Ectodermal cell (in vitro differentiated cells): ENCODE results near the gene MEF2C.

Experiments
- H3K27ac ChIP-seq: 2 replicates; pipeline ENCODE4 v1.7.0; 2013; ENCODE audit warnings: mild to moderate bottlenecking, low read depth, low read length; ENCODE audit not compliant: insufficient read depth, poor library complexity, severe bottlenecking
- H3K27me3 ChIP-seq: 2 replicates; pipeline ENCODE4 v1.7.0; 2013; ENCODE audit warnings: mild to moderate bottlenecking, low read length; ENCODE audit not compliant: insufficient read depth, control insufficient read depth, poor library complexity, severe bottlenecking
- H3K36me3 ChIP-seq: one replicate; pipeline ENCODE4 v1.7.0; 2013; ENCODE audit warnings: low read length; ENCODE audit not compliant: control insufficient read depth, insufficient read depth
- H3K4me1 ChIP-seq: one replicate; pipeline ENCODE4 v1.7.0; 2013; ENCODE audit warnings: low read length; ENCODE audit not compliant: control insufficient read depth, insufficient read depth
- H3K4me3 ChIP-seq: 2 replicates; pipeline ENCODE4 v1.7.0; 2013; ENCODE audit warnings: low read depth, low read length, control low read depth; ENCODE audit not compliant: insufficient read depth
- H3K9me3 ChIP-seq: 2 replicates; pipeline ENCODE4 v1.7.0; 2013; ENCODE audit warnings: mild to moderate bottlenecking, low read length, moderate library complexity; ENCODE audit not compliant: control insufficient read depth
- WGBS, 2 experiments: methylation state at CpG; one replicate each; pipeline ENCODE4 v1.1.7; 2013; ENCODE audit warnings: missing lambda C conversion rate in 2 of 2; 5-methylcytosine and 5-hydroxymethylcytosine counted together

MEF2C gene

GRCh38 chr5:88680253-88681132 lies 202.5 kb downstream of the MEF2C start:
- H3K27me3 ChIP-seq, result peaks cover 100% of the 10 kb centered on the region
- no peaks in the 10 kb centered on the region for H3K36me3 ChIP-seq
- peaks cover 14% of the 10 kb centered on the region for H3K4me1 ChIP-seq
- no peaks in the 10 kb centered on the region for H3K9me3 ChIP-seq
- H3K27ac ChIP-seq, result no peak overlapping the region
- no peak overlapping the region for H3K4me3 ChIP-seq
- 2% methylated on average over 61 of the region's 61 CpGs for WGBS, 2 experiments

- Histone ChIP-seq H3K9me3 (no peaks in the 10 kb centered on the region), H3K4me3 (no peak overlapping the region), H3K27ac (no peak overlapping the region), H3K36me3 (no peaks in the 10 kb centered on the region), H3K4me1 (peaks cover 16% of the 10 kb centered on the region), H3K27me3 (peaks cover 100% of the 10 kb centered on the region)
- 2 to 3% methylated on average over 14 of the region's 14 CpGs for WGBS, 2 experiments
Measured at GRCh38 chr5:88679638-88680037, 203.3 kb downstream of the MEF2C start.

- Histone ChIP-seq H3K4me3 (no peak overlapping the region), H3K9me3 (no peaks in the 10 kb centered on the region), H3K36me3 (no peaks in the 10 kb centered on the region), H3K27me3 (peaks cover 100% of the 10 kb centered on the region), H3K4me1 (peaks cover 21% of the 10 kb centered on the region), H3K27ac (no peak overlapping the region)
- 4 to 7% methylated on average over 8 to 14 of the region's 14 CpGs for WGBS, 2 experiments
Measured at GRCh38 chr5:88678770-88679381, 204.1 kb downstream of the MEF2C start.

- peaks cover 100% of the 10 kb centered on the region for H3K27me3 ChIP-seq
- no peak overlapping the region for H3K27ac ChIP-seq
- WGBS, 2 experiments, result 2% methylated on average over 41 to 42 of the region's 56 CpGs
- no peak overlapping the region for H3K4me3 ChIP-seq
- no peaks in the 10 kb centered on the region for H3K9me3 ChIP-seq
- peaks cover 21% of the 10 kb centered on the region for H3K4me1 ChIP-seq
- no peaks in the 10 kb centered on the region for H3K36me3 ChIP-seq
Measured at GRCh38 chr5:88677943-88678769, 204.8 kb downstream of the MEF2C start.

- H3K4me1 ChIP-seq, result peaks cover 26% of the 10 kb centered on the region
- no peak overlapping the region for H3K4me3 ChIP-seq
- peaks cover 100% of the 10 kb centered on the region for H3K27me3 ChIP-seq
- no peaks in the 10 kb centered on the region for H3K36me3 ChIP-seq
- H3K27ac ChIP-seq, result no peak overlapping the region
- H3K9me3 ChIP-seq, result no peaks in the 10 kb centered on the region
- 11 to 16% methylated on average over 4 of the region's 4 CpGs for WGBS, 2 experiments
Measured at GRCh38 chr5:88677376-88677895, 205.5 kb downstream of the MEF2C start.

- Histone ChIP-seq H3K27me3 (peaks cover 100% of the 10 kb centered on the region), H3K27ac (no peak overlapping the region), H3K36me3 (no peaks in the 10 kb centered on the region), H3K4me3 (no peak overlapping the region), H3K4me1 (peaks cover 26% of the 10 kb centered on the region), H3K9me3 (no peaks in the 10 kb centered on the region)
- WGBS, 2 experiments, result 18 to 30% methylated on average over 3 to 8 of the region's 8 CpGs
Measured at GRCh38 chr5:88676637-88677375, 206.2 kb downstream of the MEF2C start.

- Histone ChIP-seq H3K4me3 (peak overlapping the region; percentile 2), H3K27ac (no peak overlapping the region), H3K36me3 (no peaks in the 10 kb centered on the region), H3K4me1 (peaks cover 26% of the 10 kb centered on the region), H3K27me3 (peaks cover 100% of the 10 kb centered on the region), H3K9me3 (no peaks in the 10 kb centered on the region)
- 0 to 1% methylated on average over 49 of the region's 54 CpGs for WGBS, 2 experiments
Measured at GRCh38 chr5:88675708-88676636, 207.0 kb downstream of the MEF2C start.

GRCh38 chr5:88675168-88675707 lies 207.7 kb downstream of the MEF2C start:
- Histone ChIP-seq H3K27ac (no peak overlapping the region), H3K4me1 (peaks cover 22% of the 10 kb centered on the region), H3K27me3 (peaks cover 100% of the 10 kb centered on the region), H3K4me3 (peak overlapping the region; percentile 2), H3K36me3 (no peaks in the 10 kb centered on the region), H3K9me3 (no peaks in the 10 kb centered on the region)
- 2% methylated on average over 19 of the region's 19 CpGs for WGBS, 2 experiments
